Measurements from ENCODE around the gene SPECC1. TPM values are rescaled to one million over a fixed set of nuclear protein-coding genes. Genes with fewer than 3 reads are reported as not detected.

The SPECC1 gene
- total and polyA plus RNA-seq, 2 experiments from 2014 or later: 1.3 to 1.5 TPM

DNA sequence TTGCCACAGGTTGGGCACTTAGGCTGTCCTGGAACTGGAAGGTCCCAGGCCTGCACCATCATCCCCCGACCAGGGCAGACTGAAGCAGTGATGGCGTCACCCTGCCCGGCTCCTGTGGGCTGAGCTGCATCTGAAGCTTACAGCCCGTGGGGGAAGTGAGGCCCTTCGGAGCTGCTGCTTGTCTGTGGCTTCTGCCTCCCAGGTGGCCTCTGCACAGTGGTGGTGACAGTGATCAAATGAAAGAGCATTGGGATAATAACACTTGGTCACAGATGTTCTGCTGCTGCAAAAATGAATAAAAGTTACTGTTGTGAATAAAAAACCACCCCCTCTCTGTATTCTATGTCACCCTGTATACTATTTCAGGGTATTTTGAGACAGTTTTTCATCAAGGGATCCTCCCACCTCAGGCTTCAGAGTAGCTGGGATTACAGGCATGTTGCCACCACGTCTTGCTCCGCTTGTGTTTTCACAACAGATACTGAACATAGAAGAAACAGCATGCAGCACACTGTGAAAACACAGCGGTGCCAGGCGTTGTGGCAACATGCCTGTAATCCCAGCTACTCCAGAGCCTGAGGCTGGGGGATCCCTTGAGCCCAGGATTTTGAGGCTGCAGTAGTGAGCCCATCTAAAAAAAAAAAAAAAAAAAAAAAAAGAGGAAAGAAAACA is 293.2 kb downstream of the SPECC1 start:
- H3K27ac ChIP-seq: no peak overlapping the region
- peak; percentile 10 for DNase-seq
- H3K9me2 ChIP-seq (ENCODE audit: insufficient read depth): no peaks in the 10 kb centered on the region
- no peak overlapping the region for H3K9ac ChIP-seq
- H4K20me1 ChIP-seq (ENCODE audit: insufficient read depth): no peaks in the 10 kb centered on the region
- H3K27me3 ChIP-seq (replicated peaks; ENCODE audit: insufficient read depth): no peaks in the 10 kb centered on the region
- H3K4me2 ChIP-seq (ENCODE audit: unreplicated experiment): no peak overlapping the region
- no peaks in the 10 kb centered on the region for H3K79me2 ChIP-seq (ENCODE audit: insufficient read depth)
- H3K4me1 ChIP-seq (ENCODE audit: insufficient read depth): peaks cover 23% of the 10 kb centered on the region
- H3K36me3 ChIP-seq (ENCODE audit: low read depth): no peaks in the 10 kb centered on the region
- 64 to 70% methylated on average over 9 of the region's 9 CpGs for WGBS, 2 experiments (ENCODE audit: low coverage in 1 of 2, low lambda C conversion rate in 2 of 2, missing lambda C conversion rate in 2 of 2)
- in situ Hi-C loops (cut with MboI): no loop called here
- TF ChIP-seq EZH2phosphoT487 (IDR thresholded peaks at IDR 0.05; ENCODE audit: insufficient read depth, low read depth): no peak
- no peak for TF ChIP-seq EZH2 (IDR thresholded peaks at IDR 0.05; ENCODE audit: insufficient read depth, poor library complexity, severe bottlenecking)
- H3F3A ChIP-seq (ENCODE audit: insufficient read depth): peaks cover 12% of the 10 kb centered on the region; the same call in 1 of the 2 replicates
- H3K9me3 ChIP-seq (ENCODE audit: low read depth): peaks cover 6% of the 10 kb centered on the region
- no peak overlapping the region for H2AFZ ChIP-seq
- no peak overlapping the region for H3K4me3 ChIP-seq

DNA sequence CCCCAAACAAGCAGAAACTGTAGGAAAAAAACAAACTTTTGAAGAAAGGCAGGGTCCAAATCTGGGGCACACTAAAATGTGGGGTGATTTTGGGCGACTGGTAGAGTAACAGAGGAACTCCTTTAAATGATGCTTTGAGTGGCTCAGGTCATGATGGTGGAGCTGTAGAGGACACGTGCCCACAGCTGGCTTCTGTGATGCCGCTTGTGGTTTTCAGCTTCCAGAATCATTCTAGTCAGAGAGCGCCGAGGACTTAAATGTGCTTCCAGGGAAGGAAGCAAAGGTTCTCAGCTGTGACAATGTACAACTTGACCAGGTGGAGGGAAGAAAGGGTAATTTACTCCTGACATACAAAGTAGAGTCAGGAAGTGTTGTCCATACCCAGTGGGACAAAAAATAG is 295.8 kb downstream of the SPECC1 start:
- WGBS, 2 experiments (ENCODE audit: low coverage in 1 of 2, low lambda C conversion rate in 2 of 2, missing lambda C conversion rate in 2 of 2): 80 to 82% methylated on average over 5 of the region's 5 CpGs
- no peaks in the 10 kb centered on the region for H3K27me3 ChIP-seq (replicated peaks; ENCODE audit: insufficient read depth)
- no peak overlapping the region for H3K9ac ChIP-seq
- H3F3A ChIP-seq (ENCODE audit: insufficient read depth): peaks cover 9% of the 10 kb centered on the region; the same call in 1 of the 2 replicates
- no peak overlapping the region for H3K4me3 ChIP-seq
- no peaks in the 10 kb centered on the region for H3K36me3 ChIP-seq (ENCODE audit: low read depth)
- H4K20me1 ChIP-seq (ENCODE audit: insufficient read depth): no peaks in the 10 kb centered on the region
- in situ Hi-C loops (cut with MboI): no loop called here
- H3K79me2 ChIP-seq (ENCODE audit: insufficient read depth): no peaks in the 10 kb centered on the region
- DNase-seq: no peak
- no peak overlapping the region for H2AFZ ChIP-seq
- peaks cover 6% of the 10 kb centered on the region for H3K9me3 ChIP-seq (ENCODE audit: low read depth)
- no peaks in the 10 kb centered on the region for H3K9me2 ChIP-seq (ENCODE audit: insufficient read depth)
- H3K4me2 ChIP-seq (ENCODE audit: unreplicated experiment): no peak overlapping the region
- no peak for TF ChIP-seq EZH2phosphoT487 (IDR thresholded peaks at IDR 0.05; ENCODE audit: insufficient read depth, low read depth)
- peaks cover 18% of the 10 kb centered on the region for H3K4me1 ChIP-seq (ENCODE audit: insufficient read depth)
- no peak overlapping the region for H3K27ac ChIP-seq

DNA sequence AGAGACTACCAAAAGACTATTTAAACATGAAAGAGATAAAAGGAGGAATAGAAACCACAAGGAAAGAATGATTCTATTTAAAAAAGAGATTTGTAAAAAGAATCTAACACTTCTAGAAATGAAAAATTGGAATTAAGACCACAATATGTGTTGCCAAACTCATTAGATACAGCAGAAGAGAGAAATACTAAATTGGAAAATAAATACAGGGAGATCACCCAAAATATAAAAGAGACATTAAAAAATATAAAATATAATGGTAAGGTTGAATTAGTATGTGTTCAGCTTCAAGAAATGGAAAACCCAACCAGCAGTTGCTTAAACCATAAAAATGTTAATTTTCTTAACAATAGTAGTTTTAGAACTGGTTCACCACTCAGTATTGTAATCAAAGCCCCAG is 297.8 kb downstream of the SPECC1 start:
- no peaks in the 10 kb centered on the region for H3K4me1 ChIP-seq (ENCODE audit: insufficient read depth)
- H4K20me1 ChIP-seq (ENCODE audit: insufficient read depth): no peaks in the 10 kb centered on the region
- no peak overlapping the region for H3K4me2 ChIP-seq (ENCODE audit: unreplicated experiment)
- DNase-seq: no peak
- TF ChIP-seq EZH2 (IDR thresholded peaks at IDR 0.05; ENCODE audit: insufficient read depth, poor library complexity, severe bottlenecking): no peak
- TF ChIP-seq EZH2phosphoT487 (IDR thresholded peaks at IDR 0.05; ENCODE audit: insufficient read depth, low read depth): no peak
- no peaks in the 10 kb centered on the region for H3K79me2 ChIP-seq (ENCODE audit: insufficient read depth)
- H3K27me3 ChIP-seq (replicated peaks; ENCODE audit: insufficient read depth): no peaks in the 10 kb centered on the region
- H3K9me3 ChIP-seq (ENCODE audit: low read depth): peaks cover 6% of the 10 kb centered on the region
- no peaks in the 10 kb centered on the region for H3F3A ChIP-seq (ENCODE audit: insufficient read depth)
- H3K4me3 ChIP-seq: no peak overlapping the region
- H3K9ac ChIP-seq: no peak overlapping the region
- H3K9me2 ChIP-seq (ENCODE audit: insufficient read depth): no peaks in the 10 kb centered on the region
- no peak overlapping the region for H3K27ac ChIP-seq
- H3K36me3 ChIP-seq (ENCODE audit: low read depth): no peaks in the 10 kb centered on the region
- no peak overlapping the region for H2AFZ ChIP-seq
- in situ Hi-C loops (cut with MboI): no loop called here

DNA sequence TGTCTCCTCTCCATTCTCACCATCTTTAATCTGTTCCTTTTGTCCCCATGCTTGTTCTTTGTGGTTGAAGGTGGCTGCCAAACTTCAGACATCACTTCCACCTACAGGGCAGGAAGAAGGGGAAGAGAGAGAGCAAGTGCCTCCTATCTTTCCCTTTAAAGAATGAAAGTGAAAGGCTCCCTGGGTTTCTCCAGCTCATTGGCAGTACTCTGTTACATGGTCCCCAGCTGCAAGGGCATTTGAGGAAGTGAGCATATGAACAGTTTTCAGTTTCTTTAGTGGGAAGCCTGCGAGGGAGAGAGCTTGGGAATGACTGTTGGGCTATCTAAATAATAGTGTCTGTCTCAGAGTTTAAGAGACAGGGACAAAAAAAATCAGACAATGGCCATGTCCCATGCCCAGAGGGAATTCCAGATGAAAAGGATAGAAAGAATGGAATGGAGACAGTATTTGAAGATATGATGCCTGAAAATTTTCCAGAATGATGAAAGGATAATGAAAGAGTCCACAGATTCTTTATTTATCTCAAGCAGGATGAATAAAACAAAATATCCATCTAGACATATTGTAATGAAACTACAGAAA is 298.3 kb downstream of the SPECC1 start:
- H3K9ac ChIP-seq: no peak overlapping the region
- WGBS, 2 experiments (ENCODE audit: low coverage in 1 of 2, low lambda C conversion rate in 2 of 2, missing lambda C conversion rate in 2 of 2): 50 to 64% methylated on average over 1 of the region's 1 CpG
- H3K9me3 ChIP-seq (ENCODE audit: low read depth): peaks cover 6% of the 10 kb centered on the region
- H3K27ac ChIP-seq: no peak overlapping the region
- no peaks in the 10 kb centered on the region for H3F3A ChIP-seq (ENCODE audit: insufficient read depth)
- no peaks in the 10 kb centered on the region for H3K36me3 ChIP-seq (ENCODE audit: low read depth)
- H3K9me2 ChIP-seq (ENCODE audit: insufficient read depth): no peaks in the 10 kb centered on the region
- no peak for DNase-seq
- H3K27me3 ChIP-seq (replicated peaks; ENCODE audit: insufficient read depth): no peaks in the 10 kb centered on the region
- TF ChIP-seq EZH2 (IDR thresholded peaks at IDR 0.05; ENCODE audit: insufficient read depth, poor library complexity, severe bottlenecking) (no peak), EZH2phosphoT487 (IDR thresholded peaks at IDR 0.05; ENCODE audit: insufficient read depth, low read depth) (no peak)
- H3K4me2 ChIP-seq (ENCODE audit: unreplicated experiment): no peak overlapping the region
- no peak overlapping the region for H3K4me3 ChIP-seq
- no peaks in the 10 kb centered on the region for H3K4me1 ChIP-seq (ENCODE audit: insufficient read depth)
- H2AFZ ChIP-seq: no peak overlapping the region
- in situ Hi-C loops (cut with MboI): no loop called here
- H4K20me1 ChIP-seq (ENCODE audit: insufficient read depth): no peaks in the 10 kb centered on the region
- no peaks in the 10 kb centered on the region for H3K79me2 ChIP-seq (ENCODE audit: insufficient read depth)

Data from GM23248 (cell line).